ENCODE data around the gene CDKL5.

DNA sequence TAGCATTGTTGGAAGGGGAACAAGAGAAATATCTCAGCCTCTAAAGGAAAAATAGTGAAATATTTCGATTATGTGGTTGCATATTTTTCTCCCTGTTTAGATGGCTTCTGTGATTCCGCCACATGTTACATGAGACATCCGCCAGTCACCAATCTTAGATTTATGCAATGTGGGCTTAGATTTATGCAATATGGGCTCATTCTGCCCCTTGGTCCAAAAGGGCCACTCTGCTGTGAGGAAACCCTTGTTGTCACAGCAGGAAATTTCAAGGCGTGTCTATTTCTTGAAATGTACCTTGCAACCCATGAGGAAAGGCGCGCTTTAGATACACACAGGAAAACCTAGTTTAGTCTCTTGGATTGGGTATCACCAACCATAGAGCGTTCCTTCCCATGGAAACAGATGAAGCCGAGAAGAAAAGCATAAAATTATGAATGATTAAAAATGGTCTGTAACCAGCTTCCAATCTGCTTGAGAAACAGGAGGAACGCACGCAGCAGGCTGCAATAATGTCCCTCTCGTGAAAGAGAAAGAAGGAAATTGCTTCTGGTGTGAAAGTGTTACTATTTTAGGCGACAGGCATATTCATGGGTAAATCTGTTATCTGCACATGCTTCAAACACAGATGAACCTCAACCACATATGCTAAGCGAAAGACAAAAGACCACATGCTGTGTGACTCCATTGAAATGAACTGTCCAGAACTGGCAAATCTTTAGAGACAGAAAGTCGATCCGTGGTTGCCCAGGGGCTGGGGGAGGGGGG lies 242.8 kb downstream of the CDKL5 start:
- TF ChIP-seq, protein P1, sequence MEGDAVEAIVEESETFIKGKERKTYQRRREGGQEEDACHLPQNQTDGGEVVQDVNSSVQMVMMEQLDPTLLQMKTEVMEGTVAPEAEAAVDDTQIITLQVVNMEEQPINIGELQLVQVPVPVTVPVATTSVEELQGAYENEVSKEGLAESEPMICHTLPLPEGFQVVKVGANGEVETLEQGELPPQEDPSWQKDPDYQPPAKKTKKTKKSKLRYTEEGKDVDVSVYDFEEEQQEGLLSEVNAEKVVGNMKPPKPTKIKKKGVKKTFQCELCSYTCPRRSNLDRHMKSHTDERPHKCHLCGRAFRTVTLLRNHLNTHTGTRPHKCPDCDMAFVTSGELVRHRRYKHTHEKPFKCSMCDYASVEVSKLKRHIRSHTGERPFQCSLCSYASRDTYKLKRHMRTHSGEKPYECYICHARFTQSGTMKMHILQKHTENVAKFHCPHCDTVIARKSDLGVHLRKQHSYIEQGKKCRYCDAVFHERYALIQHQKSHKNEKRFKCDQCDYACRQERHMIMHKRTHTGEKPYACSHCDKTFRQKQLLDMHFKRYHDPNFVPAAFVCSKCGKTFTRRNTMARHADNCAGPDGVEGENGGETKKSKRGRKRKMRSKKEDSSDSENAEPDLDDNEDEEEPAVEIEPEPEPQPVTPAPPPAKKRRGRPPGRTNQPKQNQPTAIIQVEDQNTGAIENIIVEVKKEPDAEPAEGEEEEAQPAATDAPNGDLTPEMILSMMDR (IDR thresholded peaks at IDR 0.05): no peak
- no peak for TF ChIP-seq POLR2A (IDR thresholded peaks at IDR 0.05)

Data from adrenal gland (tissue), 5 donors.